ENCODE results near the gene SFT2D2.
A peak's percentile ranks its signal among the peaks of the same experiment; 100 is the strongest.

The SFT2D2 gene

DNA sequence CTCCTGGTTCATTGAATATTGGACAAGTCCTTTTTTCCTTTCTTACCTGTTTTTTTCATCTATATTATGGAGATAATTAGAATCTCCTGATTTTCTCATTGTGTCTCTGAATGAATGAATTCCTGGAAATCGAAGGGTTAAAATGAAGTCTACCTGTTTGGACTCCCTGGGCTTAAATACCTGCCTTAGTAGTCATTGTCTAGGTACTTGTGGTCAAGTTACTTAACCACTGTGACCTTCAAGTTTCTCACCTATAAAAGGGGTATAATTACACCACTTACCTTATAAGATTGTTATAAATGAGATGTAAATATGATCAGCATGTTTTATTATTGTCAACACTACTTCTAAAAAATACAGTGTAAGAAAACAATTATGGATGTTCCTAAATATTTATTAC is 45.8 kb downstream of the SFT2D2 start:
- no peak for DNase-seq

- no peak for DNase-seq
These were observed 47.8 kb downstream of the SFT2D2 start for GRCh38 chr1:168273575-168273974.

DNA sequence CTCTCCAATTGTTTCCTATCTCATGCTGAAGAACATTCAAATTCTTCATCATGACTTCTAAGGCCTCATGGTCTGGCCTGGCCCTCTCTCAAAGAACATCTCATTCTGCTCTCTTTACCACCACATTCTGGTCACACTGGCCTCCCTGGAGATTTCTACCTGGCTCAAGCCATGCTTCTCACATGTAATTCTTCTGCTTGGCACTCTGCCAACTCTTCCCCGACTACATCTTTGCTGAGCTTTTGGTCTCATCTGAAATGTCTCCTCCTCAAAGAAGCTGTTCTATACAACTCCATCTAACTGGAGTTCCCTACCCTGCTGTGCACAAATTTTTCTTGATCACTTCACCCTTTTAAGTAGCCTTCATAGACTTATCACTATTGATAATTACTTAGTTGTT is 53.4 kb downstream of the SFT2D2 start:
- no peak for DNase-seq

DNA sequence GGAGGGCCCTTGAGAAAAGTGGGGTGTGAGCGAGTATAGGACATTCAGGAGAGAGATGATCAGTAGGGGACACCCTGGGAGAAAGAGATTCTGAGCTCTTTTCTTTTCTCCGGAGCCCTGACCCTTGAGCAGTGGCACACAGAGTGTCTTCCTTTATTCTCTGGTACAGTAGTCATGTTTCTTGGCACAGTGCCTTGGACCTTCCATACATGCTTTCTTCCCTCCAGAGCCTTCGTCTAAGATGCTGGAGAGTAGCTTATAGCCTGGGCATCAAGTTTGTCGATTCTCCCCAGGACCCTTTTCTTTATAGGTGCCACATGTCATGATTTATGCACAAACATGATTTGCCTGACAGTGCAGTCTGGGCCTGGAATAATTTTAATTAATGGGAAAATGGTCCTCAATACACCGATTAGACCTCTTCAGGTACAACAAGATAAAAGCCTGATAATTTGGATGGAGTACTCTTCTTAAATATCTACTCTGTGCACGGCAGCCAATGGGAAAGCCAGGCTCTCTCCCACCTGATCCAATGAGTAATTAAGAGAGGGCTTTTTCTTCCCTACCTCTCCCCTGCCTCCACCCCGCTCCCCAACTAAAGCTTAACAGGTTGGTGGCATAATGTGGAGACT is 54.6 kb downstream of the SFT2D2 start, which contains the start of gene TBX19:
TSS of gene TBX19 (plus strand) at position 582 of the 632 bp plus-strand sequence. CDS start 214 bp downstream, outside the sequence.
- no peak for DNase-seq

- DNase-seq: no peak
These were observed 56.0 kb downstream of the SFT2D2 start for GRCh38 chr1:168281603-168282325.

GRCh38 chr1:168285521-168285790 is 59.7 kb downstream of the SFT2D2 start:
- DNase-seq: peak; percentile 74

DNA sequence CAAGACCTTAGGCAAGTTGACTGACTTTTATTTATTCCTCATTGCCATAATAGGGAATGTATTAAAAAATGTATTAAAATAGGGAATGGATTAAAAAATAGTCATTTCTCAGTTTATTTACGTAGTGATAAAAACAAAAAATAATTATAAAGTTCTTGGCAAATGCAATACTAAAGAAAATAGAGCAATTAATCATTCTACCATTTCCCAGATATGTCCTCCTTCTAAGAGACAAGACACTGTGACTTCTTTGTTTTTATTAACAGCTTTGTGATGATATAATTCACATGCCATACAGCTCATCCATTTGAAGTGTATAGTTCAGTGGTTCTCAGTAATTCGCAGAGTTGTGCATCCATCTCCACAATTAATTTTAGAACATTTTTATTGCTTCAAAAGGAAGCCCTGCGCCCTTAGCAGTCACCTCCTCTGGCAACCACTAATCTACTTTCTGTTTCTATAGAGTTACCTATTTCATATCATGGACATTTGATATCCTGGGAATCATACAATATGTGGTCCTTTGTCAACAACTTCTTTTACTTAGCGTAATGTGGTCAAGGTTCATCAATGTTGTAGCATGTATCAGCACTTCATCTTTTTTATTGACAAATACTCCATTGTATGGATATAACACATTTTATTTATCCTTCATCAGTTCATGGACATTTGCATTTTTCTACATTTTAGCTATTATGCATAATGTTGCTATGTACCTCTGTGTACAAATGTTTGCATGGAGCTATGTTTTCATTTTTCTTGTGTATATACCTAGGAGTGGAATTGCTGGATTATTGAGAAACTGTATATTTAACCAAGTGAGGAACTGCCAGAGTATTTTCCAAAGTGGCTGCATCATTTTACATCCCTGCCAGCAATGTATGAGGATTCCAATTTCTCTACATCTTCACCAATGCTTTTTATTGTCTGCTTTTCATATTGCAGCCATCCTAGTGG is 60.4 kb downstream of the SFT2D2 start:
- DNase-seq: no peak

DNA sequence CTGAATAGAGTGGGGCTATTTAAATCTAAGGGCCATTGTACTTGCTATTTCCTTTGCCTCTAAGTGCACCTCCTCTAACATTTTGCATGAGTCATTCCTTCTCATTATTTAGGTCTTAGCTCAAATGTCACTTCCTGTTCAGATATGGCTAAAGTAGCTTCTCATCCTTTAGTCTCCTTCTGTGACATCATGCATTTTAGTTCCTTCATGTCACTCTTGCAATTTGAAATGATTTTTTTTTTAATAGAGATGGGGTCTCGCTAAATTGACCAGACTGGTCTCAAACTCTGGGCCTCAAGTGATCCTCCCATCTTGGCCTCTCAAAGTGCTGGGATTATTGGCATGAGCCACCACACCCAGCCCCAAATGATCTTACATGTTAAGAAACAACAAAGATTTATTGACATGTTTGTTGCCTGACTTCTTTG is 61.4 kb downstream of the SFT2D2 start:
- peak; percentile 38 for DNase-seq

DNA sequence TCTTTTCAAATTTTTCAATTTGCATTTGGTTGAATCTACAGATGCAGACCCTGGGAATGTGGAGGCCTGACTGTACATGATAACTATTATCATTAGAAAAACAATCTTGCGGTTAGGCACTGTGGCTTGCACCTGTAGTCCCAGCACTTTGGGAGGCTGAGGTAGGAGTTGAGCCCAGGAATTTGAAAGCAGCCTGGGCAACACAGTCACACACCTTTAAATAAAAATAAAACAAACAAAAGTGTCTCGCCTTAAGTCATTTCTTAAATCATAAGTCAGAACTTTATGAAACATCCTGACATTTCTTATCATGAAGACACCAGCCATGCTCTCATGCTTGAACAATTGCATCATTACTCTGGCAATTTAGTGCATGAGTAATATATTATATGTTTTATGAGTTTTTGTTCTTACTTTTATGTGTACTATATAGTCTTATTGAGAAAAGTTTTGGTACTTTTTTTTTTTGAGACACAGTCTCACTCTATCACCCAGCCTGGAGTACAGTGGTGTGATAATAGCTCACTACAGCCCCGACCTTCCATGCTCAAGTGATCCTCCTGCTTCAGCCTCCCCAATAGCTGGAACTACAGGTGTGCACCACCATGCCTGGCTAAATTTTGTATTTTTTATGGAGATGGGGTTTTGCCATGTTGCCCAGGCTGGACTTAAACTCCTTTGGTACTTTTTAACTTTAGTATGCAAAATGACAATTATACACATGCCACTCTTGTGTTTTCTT is 62.7 kb downstream of the SFT2D2 start:
- DNase-seq: no peak

DNA sequence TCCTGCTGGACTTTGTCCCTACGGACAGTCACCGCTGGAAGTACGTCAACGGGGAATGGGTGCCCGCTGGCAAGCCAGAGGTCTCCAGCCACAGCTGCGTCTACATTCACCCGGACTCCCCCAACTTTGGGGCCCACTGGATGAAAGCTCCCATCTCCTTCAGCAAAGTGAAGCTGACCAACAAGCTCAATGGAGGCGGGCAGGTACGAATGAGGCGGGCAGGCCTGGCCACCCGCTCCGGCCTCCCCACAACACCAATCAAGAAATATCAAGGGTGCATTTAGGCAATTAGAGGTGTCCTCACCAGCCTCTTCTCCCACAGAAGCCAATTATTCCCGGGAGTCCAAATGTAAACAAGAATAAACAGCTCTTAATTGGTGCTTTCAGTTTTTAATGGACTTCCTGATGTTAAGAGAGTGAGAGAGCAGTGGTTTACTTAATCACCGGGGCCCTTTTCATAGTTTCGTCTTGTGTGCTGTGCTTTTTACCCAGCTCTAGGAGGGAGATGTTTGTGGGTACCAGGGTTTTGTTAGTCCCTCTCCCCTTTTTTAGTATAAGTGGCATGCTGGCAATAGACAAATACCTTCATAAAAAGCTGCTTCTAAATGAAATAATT is 65.5 kb downstream of the SFT2D2 start:
- peak; percentile 75 for DNase-seq

DNA sequence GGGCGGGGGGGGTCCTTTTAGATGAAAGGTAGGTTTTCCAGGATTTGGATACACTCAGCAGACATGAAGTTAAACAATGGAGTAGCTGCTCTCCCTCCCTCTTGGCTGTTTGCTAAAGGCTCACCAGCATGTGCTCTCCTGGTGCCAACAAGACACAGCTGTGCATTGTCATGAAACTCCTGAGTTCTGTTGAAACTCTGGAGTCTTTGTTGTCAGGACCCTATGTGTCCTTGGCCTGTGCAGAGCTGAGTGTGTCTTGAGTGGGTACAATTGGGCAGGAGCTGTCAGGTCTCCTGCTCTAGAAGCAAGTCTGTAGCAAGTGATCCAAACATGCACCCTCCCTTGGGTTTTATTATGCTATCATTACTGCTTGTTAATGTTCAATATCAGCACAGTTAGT is 67.6 kb downstream of the SFT2D2 start:
- DNase-seq: no peak

GRCh38 chr1:168295411-168296114 is 69.8 kb downstream of the SFT2D2 start:
- DNase-seq: no peak

DNA sequence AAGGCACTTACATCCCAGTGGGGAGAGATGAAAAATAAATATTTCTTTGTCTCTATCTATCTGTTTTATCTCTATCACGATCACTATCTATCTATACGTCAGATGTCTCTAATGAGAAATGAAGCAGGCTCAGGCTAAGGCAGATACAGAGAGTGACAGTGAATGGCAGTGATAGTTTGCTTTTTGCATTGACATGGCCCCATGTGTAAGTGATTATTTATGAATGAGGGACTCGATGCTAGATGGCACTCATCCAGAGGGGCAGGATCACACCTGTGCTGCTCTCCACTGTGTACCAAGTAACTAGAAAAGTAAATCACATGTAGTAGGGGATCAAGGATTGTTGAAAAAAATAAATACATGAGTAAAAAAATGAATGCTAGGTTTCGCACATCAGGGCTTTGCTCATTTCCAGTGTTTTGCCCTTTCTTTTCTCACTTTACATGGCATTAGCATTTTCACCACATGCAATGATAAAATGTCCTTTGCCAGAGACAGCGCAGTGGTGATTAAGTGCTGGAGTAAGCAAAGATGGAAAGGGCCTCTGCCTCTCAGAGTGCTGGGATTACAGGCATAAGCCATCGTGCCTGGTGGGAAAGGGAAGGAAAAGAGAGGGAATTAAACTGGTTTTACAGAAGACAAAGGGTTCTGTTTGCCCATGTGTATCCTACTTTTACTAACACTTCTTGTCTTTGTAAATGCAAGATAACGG is 71.4 kb downstream of the SFT2D2 start:
- DNase-seq: no peak

DNA sequence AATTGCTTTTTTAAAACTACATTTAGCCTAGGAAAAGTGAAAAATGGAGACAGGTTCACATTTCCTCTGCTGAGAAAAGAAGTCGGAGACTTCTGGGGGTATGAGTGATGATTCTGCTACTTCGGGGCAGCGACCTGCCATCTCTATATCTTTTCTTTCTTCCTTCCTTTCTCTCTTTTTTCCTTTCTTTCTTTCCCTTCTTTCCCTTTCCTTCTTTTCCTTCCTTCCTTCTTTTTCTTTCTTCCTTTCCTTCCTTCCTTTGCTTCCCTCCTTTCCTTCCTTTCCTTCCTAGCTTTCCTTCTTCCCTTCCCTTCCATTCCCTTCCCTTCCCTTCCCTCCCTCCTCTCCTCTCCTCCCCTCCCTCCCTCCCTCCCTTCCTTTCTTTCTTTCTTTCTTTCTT is 72.6 kb downstream of the SFT2D2 start:
- DNase-seq: no peak

GRCh38 chr1:168300626-168301025 is 74.8 kb downstream of the SFT2D2 start:
- DNase-seq: no peak

- no peak for DNase-seq
These were observed 76.0 kb downstream of the SFT2D2 start for GRCh38 chr1:168301664-168302320.

Data from DMS153 (cell line).